RWPE1 (cell line): ENCODE results near the gene TMEM88.

Source experiments
- CTCF ChIA-PET: fragments of 350-600 bp; sonication (Branson Sonifier 250); formaldehyde crosslinking; extraction: SDS; loops from one replicate; lab custom pipeline; 2021; lab: Yijun Ruan, JAX
- POLR2A ChIA-PET: fragments of 400-600 bp; formaldehyde crosslinking; extraction: SDS; loops from one replicate; lab custom pipeline; 2020; ENCODE audit warnings: antibody characterized with exemption; ENCODE audit not compliant: low non-redundant PET; lab: Yijun Ruan, JAX
- DNase-seq: peaks from one replicate; pipeline ENCODE4 v3.0.0; 2012; ENCODE audit warnings: low spot score
- H3K27ac ChIP-seq: fragments of 450-650 bp; 2 replicates; pipeline ENCODE4 v1.5.1; 2017
- TF ChIP-seq, protein P1 (sequence below): fragments of 450-650 bp; conservative IDR thresholded peaks from 2 replicates; pipeline ENCODE4 v1.5.1; 2017; ENCODE audit warnings: low read depth, mild to moderate bottlenecking

TMEM88 gene

DNA sequence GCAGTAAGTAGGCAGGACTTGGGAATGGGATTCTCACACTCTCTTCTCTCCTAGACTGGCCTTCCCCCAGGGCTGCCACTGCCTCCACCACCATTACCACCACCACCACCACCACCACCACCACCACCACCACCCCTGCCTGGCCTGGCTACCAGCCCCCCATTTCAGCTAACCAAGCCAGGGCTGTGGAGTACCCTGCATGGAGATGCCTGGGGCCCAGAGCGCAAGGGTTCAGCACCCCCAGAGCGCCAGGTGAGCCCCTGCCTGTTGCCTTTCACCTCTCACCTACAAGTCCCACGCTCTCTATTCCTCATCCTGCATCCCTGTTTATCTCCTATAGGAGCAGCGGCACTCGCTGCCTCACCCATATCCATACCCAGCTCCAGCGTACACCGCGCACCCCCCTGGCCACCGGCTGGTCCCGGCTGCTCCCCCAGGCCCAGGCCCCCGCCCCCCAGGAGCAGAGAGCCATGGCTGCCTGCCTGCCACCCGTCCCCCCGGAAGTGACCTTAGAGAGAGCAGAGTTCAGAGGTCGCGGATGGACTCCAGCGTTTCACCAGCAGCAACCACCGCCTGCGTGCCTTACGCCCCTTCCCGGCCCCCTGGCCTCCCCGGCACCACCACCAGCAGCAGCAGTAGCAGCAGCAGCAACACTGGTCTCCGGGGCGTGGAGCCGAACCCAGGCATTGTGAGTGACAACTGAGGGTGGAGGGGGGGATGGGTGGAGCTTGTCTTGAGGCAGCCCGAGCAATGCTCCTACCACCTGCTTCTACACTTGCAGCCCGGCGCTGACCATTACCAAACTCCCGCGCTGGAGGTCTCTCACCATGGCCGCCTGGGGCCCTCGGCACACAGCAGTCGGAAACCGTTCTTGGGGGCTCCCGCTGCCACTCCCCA lies 7.9 kb upstream of the TMEM88 start:
- DNase-seq, result no peak
- POLR2A ChIA-PET, result no interaction called here
- CTCF ChIA-PET, result no interaction called here
- TF ChIP-seq, protein P1, sequence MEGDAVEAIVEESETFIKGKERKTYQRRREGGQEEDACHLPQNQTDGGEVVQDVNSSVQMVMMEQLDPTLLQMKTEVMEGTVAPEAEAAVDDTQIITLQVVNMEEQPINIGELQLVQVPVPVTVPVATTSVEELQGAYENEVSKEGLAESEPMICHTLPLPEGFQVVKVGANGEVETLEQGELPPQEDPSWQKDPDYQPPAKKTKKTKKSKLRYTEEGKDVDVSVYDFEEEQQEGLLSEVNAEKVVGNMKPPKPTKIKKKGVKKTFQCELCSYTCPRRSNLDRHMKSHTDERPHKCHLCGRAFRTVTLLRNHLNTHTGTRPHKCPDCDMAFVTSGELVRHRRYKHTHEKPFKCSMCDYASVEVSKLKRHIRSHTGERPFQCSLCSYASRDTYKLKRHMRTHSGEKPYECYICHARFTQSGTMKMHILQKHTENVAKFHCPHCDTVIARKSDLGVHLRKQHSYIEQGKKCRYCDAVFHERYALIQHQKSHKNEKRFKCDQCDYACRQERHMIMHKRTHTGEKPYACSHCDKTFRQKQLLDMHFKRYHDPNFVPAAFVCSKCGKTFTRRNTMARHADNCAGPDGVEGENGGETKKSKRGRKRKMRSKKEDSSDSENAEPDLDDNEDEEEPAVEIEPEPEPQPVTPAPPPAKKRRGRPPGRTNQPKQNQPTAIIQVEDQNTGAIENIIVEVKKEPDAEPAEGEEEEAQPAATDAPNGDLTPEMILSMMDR, result no peak
- H3K27ac ChIP-seq, result peak overlapping the region; percentile 94

DNA sequence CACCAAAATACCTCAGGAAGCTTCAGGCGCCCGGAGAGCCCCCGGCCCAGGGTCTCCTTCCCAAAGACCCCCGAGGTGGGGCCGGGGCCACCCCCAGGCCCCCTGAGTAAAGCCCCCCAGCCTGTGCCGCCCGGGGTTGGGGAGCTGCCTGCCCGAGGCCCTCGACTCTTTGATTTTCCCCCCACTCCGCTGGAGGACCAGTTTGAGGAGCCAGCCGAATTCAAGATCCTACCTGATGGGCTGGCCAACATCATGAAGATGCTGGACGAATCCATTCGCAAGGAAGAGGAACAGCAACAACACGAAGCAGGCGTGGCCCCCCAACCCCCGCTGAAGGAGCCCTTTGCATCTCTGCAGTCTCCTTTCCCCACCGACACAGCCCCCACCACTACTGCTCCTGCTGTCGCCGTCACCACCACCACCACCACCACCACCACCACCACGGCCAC lies 6.7 kb upstream of the TMEM88 start:
- no peak for DNase-seq
- H3K27ac ChIP-seq, result no peak overlapping the region; the same call in 1 of the 2 replicates
- ChIA-PET CTCF (no interaction called here), POLR2A (no interaction called here)
- TF ChIP-seq, protein P1, result no peak

DNA sequence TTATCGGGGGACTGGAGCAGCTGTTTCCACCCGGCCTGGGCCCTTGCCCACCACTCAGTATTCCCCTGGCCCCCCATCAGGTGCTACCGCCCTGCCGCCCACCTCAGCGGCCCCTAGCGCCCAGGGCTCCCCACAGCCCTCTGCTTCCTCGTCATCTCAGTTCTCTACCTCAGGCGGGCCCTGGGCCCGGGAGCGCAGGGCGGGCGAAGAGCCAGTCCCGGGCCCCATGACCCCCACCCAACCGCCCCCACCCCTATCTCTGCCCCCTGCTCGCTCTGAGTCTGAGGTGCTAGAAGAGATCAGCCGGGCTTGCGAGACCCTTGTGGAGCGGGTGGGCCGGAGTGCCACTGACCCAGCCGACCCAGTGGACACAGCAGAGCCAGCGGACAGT lies 6.1 kb upstream of the TMEM88 start:
- H3K27ac ChIP-seq, result peak overlapping the region; percentile 48
- TF ChIP-seq, protein P1, result no peak
- ChIA-PET CTCF (no interaction called here), POLR2A (interaction anchor here (0.5 kb wide), 1 partner anchor 122 kb away, joined by 3 read pairs; no protein-coding TSS in a partner anchor)
- DNase-seq, result no peak

DNA sequence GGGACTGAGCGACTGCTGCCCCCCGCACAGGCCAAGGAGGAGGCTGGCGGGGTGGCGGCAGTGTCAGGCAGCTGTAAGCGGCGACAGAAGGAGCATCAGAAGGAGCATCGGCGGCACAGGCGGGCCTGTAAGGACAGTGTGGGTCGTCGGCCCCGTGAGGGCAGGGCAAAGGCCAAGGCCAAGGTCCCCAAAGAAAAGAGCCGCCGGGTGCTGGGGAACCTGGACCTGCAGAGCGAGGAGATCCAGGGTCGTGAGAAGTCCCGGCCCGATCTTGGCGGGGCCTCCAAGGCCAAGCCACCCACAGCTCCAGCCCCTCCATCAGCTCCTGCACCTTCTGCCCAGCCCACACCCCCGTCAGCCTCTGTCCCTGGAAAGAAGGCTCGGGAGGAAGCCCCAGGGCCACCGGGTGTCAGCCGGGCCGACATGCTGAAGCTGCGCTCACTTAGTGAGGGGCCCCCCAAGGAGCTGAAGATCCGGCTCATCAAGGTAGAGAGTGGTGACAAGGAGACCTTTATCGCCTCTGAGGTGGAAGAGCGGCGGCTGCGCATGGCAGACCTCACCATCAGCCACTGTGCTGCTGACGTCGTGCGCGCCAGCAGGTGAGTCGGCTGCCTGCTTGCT lies 5.6 kb upstream of the TMEM88 start:
- ChIA-PET POLR2A (interaction anchor here (0.5 kb wide), 1 partner anchor 122 kb away, joined by 3 read pairs; no protein-coding TSS in a partner anchor), CTCF (no interaction called here)
- no peak for DNase-seq
- TF ChIP-seq, protein P1, result no peak
- peak overlapping the region; percentile 48 for H3K27ac ChIP-seq

DNA sequence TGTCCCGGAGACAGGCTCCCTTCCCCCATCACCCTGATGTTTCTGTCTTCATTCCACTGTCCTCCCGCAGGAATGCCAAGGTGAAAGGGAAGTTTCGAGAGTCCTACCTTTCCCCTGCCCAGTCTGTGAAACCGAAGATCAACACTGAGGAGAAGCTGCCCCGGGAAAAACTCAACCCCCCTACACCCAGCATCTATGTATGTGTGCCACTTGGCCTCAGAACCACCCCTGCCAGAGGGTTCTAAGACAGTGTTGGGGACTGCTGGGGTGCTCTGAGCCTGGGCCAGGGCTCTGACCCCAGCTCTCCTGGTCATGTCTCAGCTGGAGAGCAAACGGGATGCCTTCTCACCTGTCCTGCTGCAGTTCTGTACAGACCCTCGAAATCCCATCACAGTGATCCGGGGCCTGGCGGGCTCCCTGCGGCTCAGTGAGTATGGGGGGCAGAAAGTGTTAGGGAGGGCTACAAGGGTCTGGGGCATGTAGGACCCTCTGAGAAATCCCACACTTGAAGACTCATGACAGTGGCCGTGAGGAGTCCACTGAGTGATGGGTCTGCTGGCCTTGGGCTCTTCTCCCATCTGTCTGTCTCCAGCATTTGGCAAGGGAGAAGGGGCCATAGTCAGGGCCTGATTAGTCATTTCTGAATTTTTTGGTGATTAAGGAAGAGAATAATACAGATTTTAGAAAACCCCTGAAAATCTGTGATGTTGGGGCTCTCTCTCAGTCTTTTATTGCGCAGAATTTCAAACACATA lies 4.9 kb upstream of the TMEM88 start:
- DNase-seq, result no peak
- peak overlapping the region; percentile 48 for H3K27ac ChIP-seq
- TF ChIP-seq, protein P1, result no peak
- CTCF ChIA-PET, result interaction anchor here (1.5 kb wide), 1 partner anchor 102 kb away, joined by 3 read pairs; no protein-coding TSS in a partner anchor
- POLR2A ChIA-PET, result interaction anchor here (1.0 kb wide), 1 partner anchor 15 kb away, joined by 3 read pairs; no protein-coding TSS in a partner anchor
